Keratinocyte (primary cell): ENCODE results near the gene EID2B.

Source experiments
- CTCF ChIP-seq, 3 experiments: IDR thresholded peaks in 1 of 3; conservative IDR thresholded peaks in 1 of 3; optimal IDR thresholded peaks in 1 of 3; 2 replicates in 2 of 3; 3 replicates in 1 of 3; pipeline versions ENCODE3 to v1.5.1; 2011; ENCODE audit warnings: low read length in 3 of 3, mild to moderate bottlenecking in 3 of 3, moderate library complexity in 2 of 3, control low read depth in 1 of 3, inconsistent platforms in 1 of 3; ENCODE audit not compliant: insufficient read depth in 2 of 3; ENCODE audit errors: extremely low read depth in 1 of 3
- EZH2 ChIP-seq: IDR thresholded peaks from one replicate; pipeline ENCODE4 v1.6.1; 2012; ENCODE audit warnings: inconsistent platforms, mild to moderate bottlenecking, low read length, moderate library complexity

- TF ChIP-seq CTCF (optimal IDR thresholded peaks at IDR 0.05 in 1 of 3, IDR thresholded peaks at IDR 0.05 in 1 of 3, conservative IDR thresholded peaks at IDR 0.05 in 1 of 3; ENCODE audit: extremely low read depth in 1 of 3, insufficient read depth in 2 of 3, low read length in 3 of 3), result no peak
- TF ChIP-seq EZH2, result no peak
These were observed 51.0 kb downstream of the EID2B start for GRCh38 chr19:39481676-39482075.
